ENCODE results near the gene MMP13. TPM values are rescaled to one million over a fixed set of nuclear protein-coding genes. Genes with fewer than 3 reads are reported as not detected.
A peak's percentile ranks its signal among the peaks of the same experiment; 100 is the strongest.
"Not testable (repeated sequence)": the region's sequence is repeated elsewhere in the genome, so short reads cannot be mapped to it uniquely, and the experiment has no call there.

Gene MMP13
- total RNA-seq = not detected in 2 replicates

GRCh38 chr11:102955624-102956023 lies at the start of gene MMP13:
TSS of gene MMP13 (minus strand) at chr11:102955732. CDS start at chr11:102955705, 27 bp downstream.
- DNase-seq (ENCODE audit: extremely low read depth, low read depth, low spot score) = no peak

GRCh38 chr11:103004234-103004633 lies 48.7 kb upstream of the MMP13 start:
- not testable (repeated sequence) for DNase-seq (ENCODE audit: extremely low read depth, low read depth, low spot score)

GRCh38 chr11:102994105-102994504 lies 38.6 kb upstream of the MMP13 start:
- DNase-seq (ENCODE audit: extremely low read depth, low read depth, low spot score) = no peak

GRCh38 chr11:102991776-102992175 lies 36.2 kb upstream of the MMP13 start:
- DNase-seq (ENCODE audit: extremely low read depth, low read depth, low spot score) = no peak

GRCh38 chr11:102990145-102990544 lies 34.6 kb upstream of the MMP13 start:
- no peak for DNase-seq (ENCODE audit: extremely low read depth, low read depth, low spot score)

GRCh38 chr11:102989379-102990047 lies 34.0 kb upstream of the MMP13 start:
- no peak for DNase-seq (ENCODE audit: extremely low read depth, low read depth, low spot score)

- no peak for DNase-seq (ENCODE audit: extremely low read depth, low read depth, low spot score)
These were observed 31.3 kb upstream of the MMP13 start for GRCh38 chr11:102986815-102987214.

- no peak for DNase-seq (ENCODE audit: extremely low read depth, low read depth, low spot score)
These were observed 30.3 kb upstream of the MMP13 start for GRCh38 chr11:102985850-102986249.

- no peak for DNase-seq (ENCODE audit: extremely low read depth, low read depth, low spot score)
These were observed 28.0 kb upstream of the MMP13 start for GRCh38 chr11:102983486-102983885.

- DNase-seq (ENCODE audit: extremely low read depth, low read depth, low spot score) = no peak
These were observed 25.9 kb upstream of the MMP13 start for GRCh38 chr11:102981324-102981910.

GRCh38 chr11:102974552-102975280 lies 19.2 kb upstream of the MMP13 start:
- DNase-seq (ENCODE audit: extremely low read depth, low read depth, low spot score) = no peak

GRCh38 chr11:102973698-102974097 lies 18.2 kb upstream of the MMP13 start:
- DNase-seq (ENCODE audit: extremely low read depth, low read depth, low spot score) = not testable (repeated sequence)

GRCh38 chr11:102972853-102973252 lies 17.3 kb upstream of the MMP13 start:
- no peak for DNase-seq (ENCODE audit: extremely low read depth, low read depth, low spot score)

GRCh38 chr11:102971766-102972165 lies 16.2 kb upstream of the MMP13 start:
- DNase-seq (ENCODE audit: extremely low read depth, low read depth, low spot score) = no peak

- DNase-seq (ENCODE audit: extremely low read depth, low read depth, low spot score) = no peak
These were observed 12.0 kb upstream of the MMP13 start for GRCh38 chr11:102967497-102967896.

GRCh38 chr11:102966011-102966410 lies 10.5 kb upstream of the MMP13 start:
- DNase-seq (ENCODE audit: extremely low read depth, low read depth, low spot score) = no peak

GRCh38 chr11:102964867-102965266 lies 9.3 kb upstream of the MMP13 start:
- no peak for DNase-seq (ENCODE audit: extremely low read depth, low read depth, low spot score)

- DNase-seq (ENCODE audit: extremely low read depth, low read depth, low spot score) = no peak
These were observed 2.4 kb upstream of the MMP13 start for GRCh38 chr11:102957953-102958352.

GRCh38 chr11:102950622-102951081 lies 4.9 kb downstream of the MMP13 start:
- DNase-seq (ENCODE audit: extremely low read depth, low read depth, low spot score) = no peak

- DNase-seq (ENCODE audit: extremely low read depth, low read depth, low spot score) = no peak
These were observed 9.3 kb downstream of the MMP13 start for GRCh38 chr11:102946237-102946636.

GRCh38 chr11:102940714-102941588 lies 14.6 kb downstream of the MMP13 start:
- peak; percentile 65 for DNase-seq (ENCODE audit: extremely low read depth, low read depth, low spot score)

All from glomerular endothelial cell (primary cell).